ENCODE measurements around the gene MRPL57.
"Not testable (repeated sequence)": the region's sequence is repeated elsewhere in the genome, so short reads cannot be mapped to it uniquely, and the experiment has no call there.

Gene MRPL57

DNA sequence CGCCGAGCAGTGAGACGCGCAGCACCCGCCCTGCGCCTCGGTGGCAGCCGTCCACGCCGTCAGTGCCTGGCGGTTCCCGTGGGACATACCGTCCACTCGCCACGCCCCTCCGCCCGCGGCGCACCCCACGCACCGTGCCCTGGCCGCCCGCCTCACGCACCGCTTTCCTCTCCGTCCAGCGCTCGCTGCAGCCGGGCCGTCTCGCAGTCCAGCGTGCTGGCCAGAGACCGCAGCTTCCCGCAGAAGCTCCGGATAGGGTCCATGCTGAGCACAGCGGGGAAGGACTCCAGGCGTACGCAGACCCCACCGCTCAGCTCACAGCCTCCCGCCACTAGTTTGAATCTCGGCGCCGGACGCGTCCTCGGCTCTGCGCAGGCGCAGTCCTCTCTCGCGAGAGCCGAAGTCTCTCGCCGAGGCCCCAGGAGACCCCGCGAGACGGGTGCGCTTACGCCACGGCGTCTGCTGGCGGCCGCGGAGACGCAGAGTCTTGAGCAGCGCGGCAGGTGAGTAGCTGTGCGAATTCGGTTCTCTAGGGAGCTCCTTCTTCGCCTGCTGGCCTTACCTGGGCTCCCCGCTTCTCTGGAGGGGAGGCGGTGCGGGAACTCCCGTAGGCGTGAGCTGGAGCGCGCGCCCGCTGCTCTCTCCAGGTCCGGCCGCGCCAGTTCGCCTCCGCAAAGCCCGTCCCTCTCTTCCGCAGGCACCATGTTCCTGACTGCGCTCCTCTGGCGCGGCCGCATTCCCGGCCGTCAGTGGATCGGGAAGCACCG is at the start of gene MRPL57, which contains the start of gene SKA3:
MRPL57 (plus strand) TSS at position 444 of the 767 bp plus-strand sequence; CDS start at position 703, 259 bp downstream.
SKA3 (minus strand) TSS at position 338 of the 767 bp plus-strand sequence; CDS start at position 263, 75 bp downstream.
- DNase-seq (ENCODE audit: low read depth) = peak; percentile 94

DNA sequence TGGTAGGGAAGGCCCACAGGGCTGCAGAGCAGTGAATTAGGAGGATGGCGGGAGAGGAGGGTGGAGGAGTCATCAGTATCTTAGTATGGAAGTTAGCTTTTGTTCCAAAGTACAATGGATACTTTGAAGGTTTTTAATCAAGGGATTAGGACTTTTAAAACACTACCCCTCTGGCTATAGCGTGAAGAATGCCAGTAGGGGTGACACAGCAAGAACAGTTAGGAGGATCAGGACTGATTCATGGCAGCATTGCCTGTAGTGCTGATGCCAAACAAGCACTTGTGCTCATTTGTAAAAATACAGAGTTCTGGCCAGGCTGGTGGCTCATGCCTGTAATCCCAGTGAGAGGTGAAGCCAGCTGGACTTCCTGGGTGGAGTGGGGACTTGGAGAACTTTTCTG is 46.3 kb upstream of the MRPL57 start:
- DNase-seq (ENCODE audit: low read depth) = no peak

DNA sequence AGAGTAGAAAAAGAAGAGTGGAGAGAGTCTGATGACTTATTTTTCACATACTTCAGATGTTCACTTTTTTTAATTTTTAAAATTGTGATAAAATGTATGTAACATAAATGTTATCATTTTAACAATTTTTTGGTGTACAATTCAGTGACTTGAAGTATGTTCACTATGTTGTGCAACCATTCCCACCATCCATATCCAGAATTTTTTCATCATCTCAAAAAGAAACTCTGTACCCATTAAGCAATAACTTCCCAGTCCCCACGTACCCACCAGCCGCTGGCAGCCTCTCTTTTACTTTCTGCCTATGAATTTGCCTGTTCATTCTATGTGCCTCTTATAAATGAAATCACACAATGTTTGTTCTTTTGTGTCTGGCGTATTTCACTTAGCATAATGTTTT is 43.4 kb upstream of the MRPL57 start:
- DNase-seq (ENCODE audit: low read depth) = no peak

DNA sequence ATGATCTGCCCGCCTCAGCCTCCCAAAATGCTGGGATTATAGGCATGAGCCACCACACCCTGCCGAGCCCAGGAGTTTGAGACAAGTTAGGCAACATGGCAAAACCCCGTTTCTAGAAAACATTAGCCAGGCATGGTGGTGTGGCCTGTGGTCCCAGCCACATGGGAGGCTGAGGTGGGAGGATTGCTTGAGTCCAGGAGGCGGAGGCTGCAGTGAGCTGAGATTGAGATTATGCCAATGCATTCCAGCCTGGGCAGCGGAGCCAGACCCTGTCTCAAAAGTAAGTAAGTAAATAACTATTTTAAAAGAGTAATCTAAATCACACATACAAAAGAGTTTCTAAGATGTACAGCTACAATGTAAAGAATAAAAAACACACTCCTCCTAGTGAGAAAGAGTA is 42.0 kb upstream of the MRPL57 start:
- no peak for DNase-seq (ENCODE audit: low read depth)

DNA sequence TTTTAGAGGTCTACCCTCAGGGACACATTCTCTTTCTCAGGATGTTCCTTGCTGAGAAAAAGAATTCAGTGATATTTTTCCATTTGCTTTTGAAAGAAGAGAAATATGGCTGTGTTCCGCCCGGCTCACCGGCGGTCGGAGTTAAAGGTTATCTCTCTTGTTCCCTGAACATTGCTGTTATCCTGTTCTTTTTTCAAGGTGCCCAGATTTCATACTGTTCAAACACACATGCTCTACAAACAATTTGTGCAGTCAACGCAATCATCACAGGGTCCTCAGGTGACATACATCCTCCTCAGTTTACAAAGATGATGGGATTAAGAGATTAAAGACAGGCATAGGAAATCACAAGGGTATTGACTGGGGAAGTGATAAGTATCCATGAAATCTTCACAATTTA is 40.6 kb upstream of the MRPL57 start:
- not testable (repeated sequence) for DNase-seq (ENCODE audit: low read depth)

DNA sequence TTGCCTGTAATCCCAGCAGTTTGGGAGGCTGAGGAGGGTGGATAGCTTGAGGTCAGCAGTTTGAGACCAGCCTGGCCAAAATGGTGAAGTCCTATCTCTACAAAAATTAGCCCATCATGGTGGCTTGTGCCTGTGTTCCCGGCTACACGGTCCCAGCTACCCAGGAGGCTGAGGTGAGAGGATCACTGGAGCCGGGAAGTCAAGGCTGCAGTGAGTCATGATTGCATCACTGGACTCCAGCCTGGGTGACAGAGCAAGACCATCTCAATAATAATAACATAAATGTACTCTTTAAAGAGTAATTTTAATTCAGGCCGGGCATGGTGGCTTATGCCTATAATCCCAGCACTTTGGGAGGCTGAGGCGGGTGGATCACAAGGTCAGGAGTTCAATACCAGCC is 38.8 kb upstream of the MRPL57 start:
- no peak for DNase-seq (ENCODE audit: low read depth)

DNA sequence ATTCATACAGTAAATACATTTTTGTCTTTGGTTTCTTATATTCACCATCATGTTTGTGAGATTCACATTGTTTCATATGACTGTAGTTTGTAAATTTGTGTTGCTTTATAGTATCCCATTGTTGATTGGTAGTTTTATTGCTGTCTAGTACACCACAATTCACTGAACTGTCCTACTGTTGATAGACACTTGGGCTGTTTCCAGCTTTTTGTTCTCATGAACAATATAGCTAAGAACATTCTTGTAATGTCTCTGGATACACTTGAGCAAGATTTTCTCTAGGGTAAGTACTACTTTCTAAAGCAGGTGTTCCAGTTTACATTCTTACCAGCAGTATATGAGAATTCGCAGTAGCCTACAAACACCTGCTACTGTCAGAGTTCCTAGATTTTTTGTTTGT is 37.9 kb upstream of the MRPL57 start:
- DNase-seq (ENCODE audit: low read depth) = no peak

DNA sequence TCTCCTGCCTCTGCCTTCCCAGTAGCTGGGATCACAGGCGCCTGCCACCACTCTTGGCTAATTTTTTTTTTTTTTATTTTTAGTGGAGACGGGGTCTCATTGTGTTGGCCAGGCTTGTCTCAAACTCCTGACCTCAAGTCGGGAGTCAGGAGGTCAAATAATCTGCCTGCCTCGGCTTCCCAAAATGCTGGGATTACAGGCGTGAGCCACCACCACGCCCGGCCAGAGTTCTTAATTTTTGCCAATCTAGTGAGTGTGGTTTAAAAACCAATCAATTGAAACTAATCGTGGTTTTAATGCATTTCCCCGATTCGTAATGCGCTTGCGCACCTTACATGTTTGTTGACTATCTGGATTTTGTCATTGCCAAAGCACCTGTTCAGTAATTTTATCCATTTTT is 37.1 kb upstream of the MRPL57 start:
- no peak for DNase-seq (ENCODE audit: low read depth)

DNA sequence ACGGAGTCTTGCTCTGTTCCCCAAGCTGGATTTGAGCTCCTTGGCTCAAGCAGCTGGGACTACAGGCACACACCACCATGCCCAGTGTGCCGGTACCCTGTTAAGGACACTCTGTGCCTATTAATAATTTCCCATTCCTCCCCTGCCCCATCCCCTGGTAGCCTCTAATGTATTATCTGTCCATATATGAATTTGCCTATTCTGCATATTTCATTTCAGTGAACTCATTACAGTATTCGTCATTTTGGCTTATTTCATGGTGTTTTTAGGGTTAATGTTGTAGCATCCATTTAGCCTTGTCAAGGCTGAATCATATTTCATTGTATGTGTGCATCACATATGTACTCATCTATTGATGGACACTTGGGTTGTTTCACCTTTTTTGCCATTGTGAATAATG is 33.7 kb upstream of the MRPL57 start:
- DNase-seq (ENCODE audit: low read depth) = no peak

DNA sequence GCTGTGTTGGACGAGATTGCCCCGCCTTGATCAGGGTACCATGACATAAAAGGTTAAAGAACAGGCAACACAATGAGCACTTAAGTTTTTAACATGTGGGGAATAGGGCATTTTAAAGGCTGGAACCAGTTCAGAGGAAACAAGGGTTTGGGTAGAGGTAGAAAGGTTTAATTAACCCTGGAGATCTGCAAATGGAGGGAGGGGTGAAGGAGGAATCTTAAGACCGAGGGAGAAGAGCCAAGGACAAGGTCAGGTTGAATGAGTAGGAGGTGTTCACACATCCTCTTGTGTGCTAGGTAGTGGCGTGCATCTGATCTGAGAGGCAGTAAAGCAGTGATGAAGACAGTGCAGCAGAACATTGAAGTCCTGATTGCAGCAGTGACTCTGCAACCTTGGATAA is 28.6 kb upstream of the MRPL57 start:
- no peak for DNase-seq (ENCODE audit: low read depth)

DNA sequence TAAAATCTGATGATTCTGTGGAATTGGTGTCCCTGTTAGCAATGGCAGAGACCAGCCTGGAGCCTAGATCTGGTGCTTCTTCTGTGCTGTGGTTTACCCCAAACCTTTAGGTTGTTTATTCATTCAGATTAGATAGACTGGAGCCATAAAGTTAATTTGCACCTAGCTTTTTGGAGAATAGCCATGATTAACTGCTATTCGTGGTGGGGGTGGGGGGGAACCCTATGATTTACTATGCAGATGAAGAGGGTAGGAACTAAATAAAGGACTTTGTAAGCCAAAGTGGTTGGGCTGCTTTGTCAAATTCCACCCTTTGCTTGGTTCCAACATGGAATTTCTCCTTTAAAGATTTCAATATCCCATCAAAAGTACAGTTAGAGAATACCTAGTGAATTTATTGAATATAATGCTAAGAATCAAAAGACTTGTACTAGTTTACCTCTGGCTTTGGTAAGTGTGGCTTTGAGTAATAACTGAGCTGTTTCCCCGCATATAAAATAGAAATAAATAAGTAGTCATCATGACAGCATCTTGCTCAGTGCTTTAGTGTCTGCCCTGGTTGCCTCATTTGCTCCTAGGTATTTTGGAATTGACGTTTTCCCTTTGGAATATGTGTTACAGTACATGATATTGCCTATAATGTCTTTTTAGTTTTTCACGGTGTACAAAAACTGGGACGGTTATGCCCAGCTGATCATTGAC is 27.8 kb upstream of the MRPL57 start:
- no peak for DNase-seq (ENCODE audit: low read depth)

DNA sequence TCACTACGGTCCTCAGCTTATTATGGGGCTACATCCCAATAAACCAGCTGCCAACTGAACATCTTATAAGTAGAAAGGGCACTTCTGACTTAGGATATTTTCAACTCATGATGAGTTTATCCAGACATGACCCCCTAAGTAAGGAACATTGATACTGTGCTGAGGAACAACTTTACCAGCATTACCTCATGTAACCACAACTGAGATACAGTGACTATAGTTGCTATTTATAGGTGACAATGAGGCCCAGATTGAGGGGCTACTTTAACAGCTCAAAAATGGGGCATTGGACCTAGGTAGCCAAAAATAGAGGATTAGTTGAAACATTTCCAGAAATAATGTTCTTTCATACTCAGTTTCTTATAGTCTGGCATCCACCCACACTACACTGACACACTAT is 26.9 kb upstream of the MRPL57 start:
- DNase-seq (ENCODE audit: low read depth) = no peak

DNA sequence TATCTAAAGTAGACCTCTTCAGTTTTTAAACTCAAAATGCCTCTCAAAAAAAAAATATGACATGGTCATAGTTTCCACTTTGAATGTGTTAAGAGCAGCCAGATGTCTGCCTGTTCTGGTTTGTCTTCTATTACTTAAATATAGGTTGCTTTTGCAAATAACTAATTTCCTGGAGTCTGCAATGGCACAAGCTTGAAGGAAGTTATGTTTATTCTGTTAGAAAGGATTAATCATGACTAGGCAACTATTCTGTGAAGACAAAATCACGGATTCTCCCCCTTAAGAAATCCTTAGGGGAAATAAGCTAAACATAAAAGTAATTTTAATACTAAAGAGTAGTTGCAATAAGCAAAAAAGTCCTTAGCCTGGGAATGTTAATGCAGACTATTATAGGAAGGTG is 26.4 kb upstream of the MRPL57 start:
- DNase-seq (ENCODE audit: low read depth) = no peak

DNA sequence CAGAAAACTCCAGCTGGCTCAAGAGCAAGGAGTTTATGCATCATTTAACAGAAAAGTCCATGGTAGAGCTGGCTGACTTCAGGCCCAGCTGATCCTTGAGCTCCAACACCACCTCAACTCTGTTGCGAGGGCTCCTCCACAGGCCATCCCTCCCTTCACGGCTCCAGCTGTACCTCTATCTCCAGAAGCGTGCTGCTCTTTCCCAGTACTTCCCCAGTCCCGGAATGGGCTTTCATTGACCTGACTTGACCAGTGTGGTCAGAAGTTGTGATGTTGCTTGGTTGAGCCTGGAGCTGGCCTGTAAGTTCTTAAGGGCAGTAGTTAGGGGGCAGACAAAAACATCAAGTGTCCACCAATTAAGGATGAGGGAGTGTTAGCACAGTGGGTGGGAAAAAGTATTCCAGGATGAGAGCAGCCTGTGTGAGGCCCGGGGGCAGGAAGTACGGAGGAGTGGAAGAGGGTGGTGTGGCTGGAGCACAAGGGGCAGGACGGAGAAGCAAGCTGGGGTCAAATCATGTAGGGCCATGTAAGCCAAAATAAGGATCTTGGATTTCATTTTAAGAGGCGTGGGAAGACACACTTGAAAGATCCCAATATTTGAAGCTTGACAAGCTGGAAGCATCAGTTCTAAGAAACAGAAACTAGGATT is 24.1 kb upstream of the MRPL57 start:
- DNase-seq (ENCODE audit: low read depth) = no peak

DNA sequence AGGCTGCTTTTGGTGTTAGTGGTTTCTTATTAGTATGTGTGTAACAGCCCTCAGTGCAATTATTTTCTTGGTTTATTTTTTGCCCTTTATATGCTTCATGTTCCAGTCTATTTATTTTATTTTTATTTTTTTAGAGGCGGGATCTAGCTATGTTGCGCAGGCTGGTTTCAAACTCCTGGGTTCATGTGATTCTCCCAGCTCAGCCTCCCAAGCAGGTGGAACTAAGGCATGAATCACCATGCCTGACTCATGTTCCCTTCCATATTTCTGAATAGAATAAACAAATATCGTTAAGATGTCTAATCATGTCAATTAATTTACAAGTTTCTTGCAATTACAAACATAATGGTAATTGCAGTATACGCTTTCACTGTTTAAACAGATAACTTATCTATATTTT is 11.8 kb upstream of the MRPL57 start:
- DNase-seq (ENCODE audit: low read depth) = no peak

DNA sequence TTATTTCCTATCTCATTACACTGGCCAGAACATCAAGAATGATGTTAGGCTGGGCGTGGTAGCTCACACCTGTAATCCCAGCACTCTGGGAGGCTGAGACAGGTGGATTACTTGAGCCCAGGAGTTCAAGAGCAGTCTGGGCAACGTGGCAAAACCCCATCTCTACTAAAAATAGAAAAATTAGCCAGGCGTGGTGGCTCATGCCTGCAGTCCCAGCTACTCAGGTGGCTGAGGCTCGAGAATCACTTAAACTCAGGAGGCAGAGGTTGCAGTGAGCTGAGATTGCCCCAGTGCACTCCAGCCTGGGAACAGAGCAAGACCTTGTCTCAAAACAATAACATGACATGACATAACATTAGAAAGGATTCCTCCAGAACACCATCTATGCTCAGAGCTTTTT is 10.9 kb upstream of the MRPL57 start:
- not testable (repeated sequence) for DNase-seq (ENCODE audit: low read depth)

DNA sequence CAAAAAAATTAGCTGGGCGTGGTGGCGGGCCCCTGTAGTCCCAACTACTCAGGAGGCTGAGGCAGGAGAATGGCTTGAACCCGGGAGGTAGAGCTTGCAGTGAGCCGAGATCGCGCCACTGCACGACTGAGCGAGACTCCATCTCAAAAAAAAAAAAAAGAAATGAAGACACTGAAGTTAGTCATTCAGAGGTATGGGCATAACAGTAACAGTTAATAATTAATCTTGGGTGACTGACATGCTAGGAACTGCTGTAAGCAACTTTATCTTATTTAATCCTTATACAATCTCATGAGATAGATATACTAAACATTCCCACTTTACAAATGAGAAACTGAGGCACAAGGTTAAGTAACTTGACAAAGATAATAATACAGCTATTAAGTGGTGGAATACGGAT is 5.0 kb upstream of the MRPL57 start:
- no peak for DNase-seq (ENCODE audit: low read depth)

DNA sequence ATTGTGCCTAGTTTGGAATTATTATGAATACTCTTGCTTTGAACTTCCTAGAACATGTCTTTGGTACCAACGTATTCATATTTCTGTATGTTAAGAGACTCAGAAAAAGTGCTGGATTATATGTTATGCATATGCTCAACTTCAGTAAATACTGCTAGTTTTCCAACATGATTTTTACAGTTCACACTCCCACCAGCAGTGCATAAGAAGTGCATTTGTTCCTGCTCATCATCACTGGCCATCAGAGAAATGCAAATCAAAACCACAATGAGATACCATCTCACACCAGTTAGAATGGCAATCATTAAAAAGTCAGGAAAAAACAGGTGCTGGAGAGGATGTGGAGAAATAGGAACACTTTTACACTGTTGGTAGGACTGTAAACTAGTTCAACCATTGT is 2.7 kb upstream of the MRPL57 start:
- not testable (repeated sequence) for DNase-seq (ENCODE audit: low read depth)

DNA sequence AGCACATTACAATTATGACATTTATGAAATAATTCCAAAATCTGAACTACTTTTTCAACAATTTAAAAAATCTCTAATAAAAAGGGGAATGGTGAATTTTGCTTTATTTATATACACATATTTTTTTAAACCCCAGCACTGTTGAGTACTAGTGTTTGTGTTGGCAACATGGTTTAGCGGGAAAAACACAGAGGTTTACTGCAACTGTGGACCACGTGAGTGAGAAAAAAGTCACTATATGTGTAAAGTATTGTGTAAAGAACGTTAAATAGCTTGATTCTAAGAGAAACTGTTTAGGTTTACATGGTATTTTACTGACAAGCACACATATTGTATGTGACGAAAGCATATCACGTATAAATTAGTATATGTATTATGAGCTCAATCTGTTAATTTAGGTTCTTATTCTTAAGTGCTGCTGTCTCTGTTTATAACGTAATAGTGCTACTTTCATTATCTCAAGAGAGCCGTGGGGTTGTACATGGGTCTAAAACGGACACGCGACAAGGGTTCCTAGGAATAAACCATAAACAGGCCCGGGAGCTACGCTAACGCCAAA is 723 bp upstream of the MRPL57 start:
- no peak for DNase-seq (ENCODE audit: low read depth)

DNA sequence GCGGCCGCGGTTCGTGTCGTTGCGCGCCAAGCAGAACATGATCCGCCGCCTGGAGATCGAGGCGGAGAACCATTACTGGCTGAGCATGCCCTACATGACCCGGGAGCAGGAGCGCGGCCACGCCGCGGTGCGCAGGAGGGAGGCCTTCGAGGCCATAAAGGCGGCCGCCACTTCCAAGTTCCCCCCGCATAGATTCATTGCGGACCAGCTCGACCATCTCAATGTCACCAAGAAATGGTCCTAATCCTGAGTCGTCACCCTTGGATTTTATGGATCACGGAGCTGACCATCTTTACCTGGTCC is 475 bp downstream of the MRPL57 start:
- DNase-seq (ENCODE audit: low read depth) = no peak

DNA sequence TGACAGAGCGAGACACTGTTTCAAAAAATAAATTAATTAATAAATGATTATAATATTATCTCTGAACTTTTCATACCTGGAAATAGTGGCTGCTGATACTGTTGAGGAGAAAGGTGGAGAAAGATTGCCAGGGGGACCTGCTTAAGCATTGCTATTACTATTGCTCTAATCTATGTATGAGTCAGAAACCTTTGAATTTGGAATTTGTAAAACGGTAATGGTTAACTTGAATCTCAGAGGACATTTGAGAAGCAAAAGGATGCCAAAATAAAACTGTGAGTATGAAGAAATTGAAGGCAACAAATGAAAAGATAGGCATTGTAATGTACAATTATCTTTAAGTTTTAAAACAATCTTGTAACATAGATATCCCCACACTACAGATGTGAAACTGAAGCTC is 5.2 kb downstream of the MRPL57 start:
- DNase-seq (ENCODE audit: low read depth) = no peak

DNA sequence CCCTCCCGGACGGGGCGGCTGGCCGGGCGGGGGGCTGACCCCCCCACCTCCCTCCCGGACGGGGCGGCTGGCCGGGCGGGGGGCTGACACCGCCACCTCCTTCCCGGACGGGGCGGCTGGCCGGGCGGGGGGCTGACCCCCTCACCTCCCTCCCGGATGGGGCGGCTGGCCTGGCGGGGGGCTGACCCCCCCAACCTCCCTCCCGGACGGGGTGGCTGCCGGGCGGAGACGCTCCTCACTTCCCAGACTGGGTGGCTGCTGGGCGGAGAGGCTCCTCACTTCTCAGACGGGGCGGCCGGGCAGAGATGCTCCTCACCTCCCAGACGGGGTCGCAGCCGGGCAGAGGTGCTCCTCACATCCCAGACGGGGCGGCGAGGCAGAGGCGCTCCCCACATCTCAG is 10.0 kb downstream of the MRPL57 start:
- not testable (repeated sequence) for DNase-seq (ENCODE audit: low read depth)

DNA sequence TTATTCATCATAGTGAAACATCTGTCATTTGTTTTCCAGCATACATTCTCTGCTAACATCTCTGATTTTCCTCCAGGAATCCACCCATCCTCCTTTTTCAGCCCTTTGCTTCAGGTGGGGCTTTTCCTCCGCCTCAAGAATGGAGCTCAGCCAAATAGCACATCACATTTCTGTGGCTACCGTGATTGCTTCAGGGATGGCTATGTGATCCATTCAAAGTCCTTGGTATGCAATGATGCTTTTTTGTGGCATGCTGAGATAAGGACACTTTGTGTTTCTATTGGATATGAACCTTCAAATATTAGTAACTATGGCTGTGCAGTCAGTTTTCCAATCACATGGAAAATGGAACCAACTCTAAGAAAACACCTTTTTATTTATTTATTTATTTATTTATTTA is 18.3 kb downstream of the MRPL57 start:
- not testable (repeated sequence) for DNase-seq (ENCODE audit: low read depth)
